ENCODE results near the gene CCDC73.
"Not testable (repeated sequence)": the region's sequence is repeated elsewhere in the genome, so short reads cannot be mapped to it uniquely, and the experiment has no call there.

Gene CCDC73

DNA sequence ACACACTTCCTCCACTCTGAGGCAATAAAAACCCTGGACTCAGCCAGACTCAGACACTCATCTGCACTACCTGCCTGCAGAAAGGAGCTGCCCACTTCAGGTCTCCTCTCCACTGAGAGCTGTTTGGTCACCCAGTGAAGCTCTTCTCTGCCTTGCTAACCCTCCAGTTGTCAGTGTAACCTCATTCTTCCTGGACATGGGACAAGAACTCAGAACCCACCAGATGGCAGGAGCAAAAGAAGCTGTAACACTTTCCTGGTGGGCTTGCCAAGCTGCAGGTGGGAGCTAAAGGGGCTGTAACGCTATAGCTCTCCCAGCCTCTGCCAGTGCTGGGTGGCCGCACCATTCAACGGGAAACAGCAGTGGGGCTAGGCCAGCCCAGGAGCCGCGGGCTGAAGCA is 89.7 kb downstream of the CCDC73 start:
- DNase-seq = no peak

DNA sequence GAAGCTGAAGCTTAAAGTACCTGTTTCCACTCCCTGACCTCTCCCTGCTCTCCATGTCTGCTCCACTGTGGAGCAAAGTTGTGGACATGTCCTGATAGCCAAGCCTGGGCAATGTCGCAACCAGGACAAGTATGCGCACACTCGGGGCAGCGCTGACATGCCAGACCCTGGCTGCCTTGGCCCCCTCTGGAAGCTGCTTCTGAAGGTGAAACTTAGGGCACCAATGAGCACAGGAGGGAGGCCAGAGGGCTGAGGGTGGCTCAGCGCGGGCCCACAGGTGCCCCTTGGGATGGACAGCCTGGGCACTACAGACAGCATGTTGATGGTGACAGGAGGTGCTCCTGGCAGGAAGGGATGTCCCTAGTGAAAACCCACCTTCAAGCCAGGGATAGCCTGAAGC is 90.2 kb downstream of the CCDC73 start:
- no peak for DNase-seq

DNA sequence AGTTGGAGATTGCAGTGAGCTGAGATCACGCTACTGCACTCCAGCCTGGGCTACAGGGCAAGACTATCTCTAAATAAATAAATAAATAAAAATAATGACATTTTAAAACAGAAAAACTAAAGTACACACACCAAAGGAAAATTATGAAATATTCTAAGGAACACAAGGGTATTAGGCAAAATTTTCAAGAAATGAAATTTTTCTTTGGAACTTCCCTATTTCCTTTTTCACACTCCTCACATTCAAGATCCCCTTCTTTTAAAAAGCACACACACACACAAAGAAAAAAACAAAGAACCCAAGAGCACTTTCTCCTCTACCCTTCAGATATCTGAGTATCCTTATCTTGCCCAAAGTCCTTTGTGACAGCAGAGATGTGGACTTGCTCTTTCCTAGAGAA is 92.8 kb downstream of the CCDC73 start:
- no peak for DNase-seq

DNA sequence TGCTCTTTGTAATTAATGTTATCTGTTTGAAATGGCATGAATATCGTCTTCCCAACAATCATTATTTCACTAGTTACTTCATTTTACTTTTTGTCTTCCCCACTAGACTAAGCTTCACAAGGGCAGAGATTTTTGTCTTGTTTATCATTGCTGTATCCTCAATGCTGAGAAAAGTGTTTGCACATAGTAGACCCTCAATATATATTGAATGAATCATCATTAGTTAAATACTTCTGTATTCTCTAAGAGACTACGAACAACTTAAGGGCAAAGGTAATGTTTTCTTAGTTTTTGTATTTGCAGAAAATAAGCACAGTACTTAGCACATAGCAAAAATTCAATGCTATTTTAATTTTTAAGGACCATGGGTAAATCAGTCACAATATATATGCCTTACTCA is 95.9 kb downstream of the CCDC73 start:
- DNase-seq = no peak

DNA sequence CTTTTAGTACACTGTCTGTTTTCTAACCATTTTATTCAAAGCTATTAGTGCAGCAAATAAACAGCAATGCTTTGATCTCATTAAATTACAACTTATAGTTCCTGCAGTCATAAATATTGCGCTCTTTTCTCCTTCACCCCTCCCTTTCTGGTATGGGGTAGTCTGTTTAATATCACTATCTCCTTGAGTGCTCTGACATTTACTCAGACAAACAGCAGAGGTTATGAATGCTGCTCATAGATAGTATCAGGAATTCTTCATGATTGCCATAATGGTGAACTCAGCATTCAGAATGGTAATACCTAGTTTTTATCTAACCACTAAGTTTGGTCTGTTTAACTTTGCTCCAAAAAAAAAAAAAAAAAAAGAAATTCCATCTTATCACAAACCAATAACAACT is 123.4 kb downstream of the CCDC73 start:
- DNase-seq = no peak

DNA sequence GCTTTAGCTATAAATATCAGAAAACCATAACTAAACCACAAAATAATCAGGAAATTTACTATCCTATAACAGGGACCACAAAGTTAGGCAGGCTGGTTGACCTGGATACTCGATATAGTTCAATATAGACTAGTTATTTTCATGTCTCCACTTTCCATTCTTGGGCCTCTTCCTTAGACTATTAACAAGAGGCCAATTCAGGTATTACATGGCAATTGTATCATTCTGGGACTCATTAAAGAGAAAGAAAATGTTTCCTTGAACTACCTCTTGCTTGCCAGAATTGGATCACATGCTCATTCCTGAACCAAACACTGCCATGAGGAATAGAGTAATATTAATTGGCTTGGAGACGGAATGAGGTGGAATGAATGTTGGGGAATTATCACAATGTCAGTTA is 134.8 kb downstream of the CCDC73 start:
- no peak for DNase-seq

DNA sequence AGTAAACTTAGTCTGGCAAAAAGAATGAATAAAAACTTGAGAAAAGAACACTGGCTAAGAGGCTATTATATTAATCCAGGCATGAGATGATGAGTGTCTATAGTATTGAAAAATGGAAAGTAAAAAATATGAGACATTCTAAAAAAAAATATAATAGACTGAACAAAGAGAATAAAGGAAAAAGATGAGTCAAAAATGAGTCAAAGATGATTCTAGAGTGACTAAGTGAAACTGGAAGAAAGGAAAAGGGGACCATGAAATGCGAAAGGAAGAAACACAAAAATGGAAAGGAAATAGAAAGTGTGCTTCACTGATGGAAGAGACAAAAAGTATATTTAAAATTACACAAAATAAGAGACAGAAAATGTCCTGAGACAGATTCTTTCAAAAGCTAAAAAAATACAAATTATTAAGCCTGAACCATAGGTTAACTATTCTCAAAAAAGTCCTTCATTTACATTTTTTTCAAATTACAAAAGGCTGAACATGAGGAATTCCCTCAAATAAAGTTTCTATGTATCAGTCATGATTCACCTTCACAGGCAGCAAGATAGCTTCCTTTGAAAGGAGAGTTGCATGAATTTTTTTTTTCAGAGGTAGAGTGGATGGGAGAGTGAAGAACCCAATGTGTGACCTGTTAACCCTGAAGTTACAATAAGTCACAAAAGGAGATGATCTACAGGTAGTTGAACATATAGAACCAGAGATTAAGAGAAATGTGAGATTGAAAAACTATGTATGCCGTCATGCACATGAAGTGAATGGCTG is 135.6 kb downstream of the CCDC73 start:
- no peak for DNase-seq

DNA sequence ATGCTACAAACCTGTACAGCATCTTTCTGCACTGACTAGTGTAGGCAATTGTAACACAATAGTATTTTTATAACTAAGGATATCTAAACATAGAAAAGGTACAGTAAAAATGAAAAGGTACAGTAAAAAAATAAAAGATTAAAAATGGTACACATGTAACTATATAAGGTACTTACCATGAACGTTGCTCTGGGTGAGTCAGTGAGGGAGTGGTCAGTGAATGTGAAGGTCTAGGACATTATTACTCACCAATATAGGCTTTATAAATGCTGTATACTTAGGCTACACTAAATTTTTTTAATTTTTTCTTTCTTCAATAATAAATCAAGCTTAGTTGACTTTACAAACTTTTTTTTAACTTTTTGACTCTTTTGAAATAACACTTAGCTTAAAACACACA is 150.9 kb downstream of the CCDC73 start:
- DNase-seq = no peak

DNA sequence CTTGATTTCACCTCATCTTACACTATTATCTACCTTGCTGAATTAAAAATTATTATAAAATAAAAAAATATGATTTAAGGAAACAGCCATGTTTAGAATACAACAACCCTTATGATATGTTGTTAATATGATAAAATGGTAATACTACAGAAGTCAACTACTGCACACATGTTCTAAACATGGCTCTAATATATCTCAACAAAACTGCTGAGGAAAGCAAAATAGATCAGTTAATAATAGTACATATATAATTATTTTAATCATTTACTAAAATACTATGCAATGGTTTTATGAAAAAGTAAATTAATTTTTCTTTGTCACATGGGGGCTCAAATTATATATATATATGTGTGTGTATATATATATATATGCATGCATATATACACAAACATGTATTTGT is 153.1 kb downstream of the CCDC73 start:
- DNase-seq = no peak

DNA sequence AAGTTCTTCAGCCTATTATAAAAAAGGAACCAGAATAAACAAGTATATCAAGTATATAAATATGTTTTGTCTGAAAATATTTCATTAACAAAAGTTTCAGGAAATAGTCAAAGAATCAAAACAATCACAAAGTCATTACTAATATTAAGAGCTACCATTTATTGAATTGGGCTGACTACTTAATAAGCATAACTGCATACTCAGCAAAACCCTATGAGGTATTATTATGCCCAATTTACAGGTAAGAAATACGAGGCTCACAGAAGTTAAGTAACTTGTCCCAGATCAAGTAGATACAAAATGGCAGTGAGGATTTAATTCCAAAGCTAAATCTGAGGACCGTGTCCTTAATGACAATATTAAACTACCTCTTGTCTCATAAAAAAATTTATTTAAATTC is 158.6 kb downstream of the CCDC73 start:
- no peak for DNase-seq

DNA sequence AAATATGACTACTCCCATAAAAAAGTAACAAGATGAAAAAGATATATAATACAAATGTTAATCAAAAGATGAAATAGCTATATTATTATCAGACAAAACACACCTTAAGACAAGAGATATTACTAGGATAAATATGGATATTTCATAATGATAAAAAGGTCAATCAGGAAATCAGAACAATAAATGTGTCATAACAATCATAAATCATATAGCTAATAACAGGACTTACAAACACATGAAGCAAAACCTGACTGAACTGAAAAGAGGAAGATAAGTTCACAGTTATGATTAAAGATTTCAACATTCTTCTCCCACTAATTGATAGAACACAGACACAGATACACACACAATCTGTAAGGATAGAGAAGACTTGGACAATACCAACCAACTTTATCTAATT is 163.6 kb downstream of the CCDC73 start:
- no peak for DNase-seq

DNA sequence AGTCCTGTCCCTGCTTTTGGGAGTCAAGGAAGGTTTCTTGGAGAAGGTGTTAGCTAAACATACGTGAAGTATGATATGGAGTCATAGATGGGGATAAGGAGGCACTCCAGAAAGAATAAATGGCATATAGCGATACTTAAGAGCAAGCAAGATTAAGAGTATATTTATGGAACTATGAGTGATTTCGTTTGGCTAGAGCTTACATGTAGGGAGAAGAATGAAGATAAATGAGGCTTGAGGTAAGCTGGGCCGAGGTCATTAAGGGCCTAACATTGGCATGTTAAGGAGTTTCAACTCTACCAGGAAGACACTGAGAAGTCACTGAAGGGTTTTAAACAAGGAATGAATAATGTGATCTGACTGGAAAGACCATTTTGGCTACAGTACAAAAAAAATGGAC is 177.6 kb downstream of the CCDC73 start:
- DNase-seq = no peak

DNA sequence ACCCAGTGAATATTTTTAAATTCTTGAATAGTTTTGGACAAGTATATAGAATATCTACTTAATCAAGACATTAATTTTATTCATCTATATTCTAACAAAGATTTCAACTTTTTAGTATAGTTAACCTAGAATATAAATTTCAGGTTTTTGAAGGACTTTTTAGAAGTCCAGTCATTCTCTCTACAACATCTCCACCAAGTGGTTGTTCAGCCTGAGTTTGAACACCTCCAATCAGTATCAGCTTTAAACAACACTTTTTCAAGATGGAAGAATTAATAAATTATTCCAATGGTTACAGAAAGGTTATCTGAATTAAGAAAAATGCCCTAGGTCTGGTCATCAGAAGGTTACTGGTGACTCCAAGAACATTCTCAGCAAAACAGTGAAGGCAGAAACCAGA is 179.0 kb downstream of the CCDC73 start:
- DNase-seq = no peak

DNA sequence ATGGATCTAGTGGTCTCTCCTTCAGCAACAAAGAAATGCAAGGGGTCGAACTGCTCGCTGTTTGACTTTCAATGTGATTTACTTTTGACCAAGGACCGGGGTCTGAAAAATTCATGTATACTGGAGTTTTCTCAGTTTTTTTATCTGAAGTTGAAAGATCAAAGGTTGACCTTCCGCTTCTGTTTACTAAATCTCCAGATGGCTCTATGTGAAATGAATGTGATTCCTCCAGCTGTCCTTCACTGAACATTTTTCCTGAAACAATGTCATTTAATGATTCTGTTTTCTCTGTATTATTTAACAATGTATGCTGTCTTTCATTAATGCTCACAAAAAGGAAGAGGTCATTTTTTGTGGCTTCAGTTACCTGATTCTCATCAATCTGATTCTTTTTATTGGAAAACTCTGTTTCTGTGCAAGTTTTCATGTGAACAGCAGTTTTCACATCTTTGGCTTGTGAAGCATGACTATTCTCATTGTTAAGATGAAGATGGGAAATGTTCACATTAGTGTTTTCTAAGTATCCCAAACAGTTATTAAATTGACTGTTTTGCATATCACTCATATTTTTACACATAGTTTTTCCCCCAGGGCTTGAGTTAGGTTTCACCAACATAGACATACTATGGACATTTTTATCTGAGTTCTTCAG is 180.8 kb downstream of the CCDC73 start:
- no peak for DNase-seq

DNA sequence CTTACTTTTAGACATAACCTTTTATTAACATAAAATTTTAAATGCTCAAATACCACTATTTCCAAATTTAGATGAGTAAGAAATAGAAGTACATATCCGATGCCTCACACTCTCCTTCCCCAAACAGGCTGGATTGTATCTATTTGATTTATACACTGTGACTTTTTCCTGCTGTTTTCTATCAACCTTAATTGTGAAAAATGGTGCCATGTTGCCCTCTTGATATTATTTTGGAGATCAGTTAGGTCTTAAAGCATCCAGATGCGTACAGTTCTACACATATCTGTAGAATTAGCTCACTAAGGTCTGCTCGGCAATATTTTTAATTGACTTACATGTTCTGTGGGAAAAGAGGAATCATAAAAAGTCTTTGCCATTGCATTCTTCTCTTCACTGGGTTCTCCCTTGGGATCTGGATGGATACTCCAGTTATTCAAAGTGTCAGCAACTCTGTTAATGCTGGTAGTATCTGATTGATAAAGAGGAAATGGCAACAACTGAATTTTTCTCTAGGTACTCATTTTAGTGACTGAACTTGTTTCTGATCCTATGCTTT is 183.6 kb downstream of the CCDC73 start:
- DNase-seq = no peak

DNA sequence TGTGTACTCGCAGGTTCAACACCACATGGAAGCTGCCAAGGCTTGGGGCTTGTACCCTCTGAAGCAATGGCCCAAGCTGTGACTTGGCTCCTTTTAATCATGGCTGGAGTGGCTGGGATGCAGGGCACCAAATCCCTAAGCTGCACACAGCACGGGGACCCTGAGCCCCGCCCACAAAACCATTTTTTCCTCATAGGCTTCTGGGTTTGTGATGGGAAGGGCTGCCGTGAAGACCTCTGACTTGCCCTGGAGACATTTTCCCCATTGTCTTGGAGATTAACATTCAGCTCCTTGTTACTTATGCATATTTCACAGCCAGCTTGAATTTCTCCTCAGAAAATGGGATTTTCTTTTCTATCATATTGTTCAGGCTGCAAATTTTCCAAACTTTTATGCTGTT is 185.6 kb downstream of the CCDC73 start:
- DNase-seq = not testable (repeated sequence)

DNA sequence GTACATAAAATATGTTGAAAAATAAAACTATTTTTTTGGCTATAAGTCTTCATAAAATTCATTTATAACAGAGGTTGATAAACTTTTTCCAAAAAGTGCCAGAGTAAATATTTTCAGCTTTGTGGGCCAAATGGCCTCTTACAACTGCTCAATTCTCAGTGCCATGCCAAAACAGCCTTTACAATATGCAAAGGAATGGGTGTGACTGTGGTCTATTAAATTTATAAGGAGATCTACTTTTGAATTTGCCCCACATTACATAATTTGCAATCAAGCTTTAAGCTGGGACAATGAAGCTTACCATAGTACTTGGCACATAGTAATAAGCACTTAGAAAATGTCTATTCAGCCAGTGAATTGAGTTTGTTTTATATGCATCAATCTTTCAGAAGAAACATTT is 188.2 kb downstream of the CCDC73 start:
- no peak for DNase-seq

DNA sequence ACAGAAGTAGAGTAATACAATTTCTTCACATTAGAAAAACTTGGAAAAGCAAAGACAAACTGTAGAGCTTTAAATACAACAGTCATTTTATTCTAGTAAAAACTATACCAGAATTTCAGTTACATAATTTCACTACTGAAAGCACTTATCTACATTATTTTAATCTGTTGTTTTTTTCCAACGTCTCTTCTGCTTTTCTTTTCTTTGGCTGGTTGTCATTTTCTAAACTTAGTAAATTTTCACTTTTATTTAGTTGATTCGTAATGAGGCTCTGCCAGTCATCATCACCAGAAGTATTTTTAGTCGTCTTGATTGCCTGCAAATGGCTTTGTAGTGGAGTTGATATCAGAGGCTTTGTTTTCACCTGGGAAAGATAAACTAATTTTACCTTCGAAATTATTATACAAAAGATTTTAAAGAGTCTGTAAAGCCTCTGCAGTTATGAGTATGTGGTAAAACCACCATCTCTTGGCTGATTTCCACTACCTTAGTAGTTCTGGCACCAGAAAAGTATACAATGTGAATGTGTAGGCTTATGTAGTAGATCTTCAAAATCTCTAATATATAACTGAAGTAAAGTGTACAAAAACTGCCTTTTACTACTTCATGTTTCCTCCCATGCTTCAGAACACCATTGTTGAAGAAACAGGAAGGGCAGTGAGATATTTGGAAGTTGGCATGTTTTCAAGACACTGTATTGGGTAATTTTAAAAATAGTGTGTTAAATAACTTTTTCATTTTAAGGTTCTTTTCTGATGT is 191.6 kb downstream of the CCDC73 start:
- DNase-seq = no peak

DNA sequence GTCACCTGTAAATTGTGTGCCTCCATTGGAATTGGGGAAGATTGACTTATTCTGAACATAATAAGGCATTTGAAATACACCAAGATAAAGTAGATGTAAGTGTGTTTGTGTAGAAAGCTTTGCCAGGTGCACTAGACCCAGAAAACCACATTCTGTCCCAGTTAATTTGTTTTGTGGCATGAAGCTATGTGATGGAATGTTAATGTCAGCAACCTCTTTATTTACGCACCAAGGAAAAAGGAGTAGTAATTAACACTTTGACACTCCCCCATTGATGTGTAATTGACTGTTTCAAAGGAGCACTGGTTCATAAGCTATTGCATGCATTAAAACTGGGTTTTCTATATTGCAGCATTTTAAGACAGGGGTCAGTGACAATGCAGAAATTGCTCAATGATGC is 196.5 kb downstream of the CCDC73 start:
- DNase-seq = no peak

DNA sequence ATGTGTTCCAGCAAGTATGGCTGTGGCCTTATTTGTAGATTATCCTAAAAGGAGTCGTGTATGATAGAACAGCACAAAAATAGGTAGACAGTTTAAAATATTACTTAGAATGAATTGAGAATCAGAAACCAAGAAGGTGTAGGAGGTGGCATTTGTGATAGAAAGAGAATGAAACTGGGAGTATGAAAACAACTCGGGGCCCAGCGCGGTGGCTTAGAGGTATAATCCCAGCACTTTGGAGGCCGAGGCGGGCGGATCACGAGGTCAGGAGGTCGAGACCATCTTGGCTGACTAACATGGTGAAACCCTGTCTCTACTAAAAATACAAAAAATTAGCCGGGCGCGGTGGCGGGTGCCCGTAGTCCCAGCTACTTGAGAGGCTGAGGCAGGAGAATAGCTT is 198.3 kb downstream of the CCDC73 start:
- DNase-seq = not testable (repeated sequence)

DNA sequence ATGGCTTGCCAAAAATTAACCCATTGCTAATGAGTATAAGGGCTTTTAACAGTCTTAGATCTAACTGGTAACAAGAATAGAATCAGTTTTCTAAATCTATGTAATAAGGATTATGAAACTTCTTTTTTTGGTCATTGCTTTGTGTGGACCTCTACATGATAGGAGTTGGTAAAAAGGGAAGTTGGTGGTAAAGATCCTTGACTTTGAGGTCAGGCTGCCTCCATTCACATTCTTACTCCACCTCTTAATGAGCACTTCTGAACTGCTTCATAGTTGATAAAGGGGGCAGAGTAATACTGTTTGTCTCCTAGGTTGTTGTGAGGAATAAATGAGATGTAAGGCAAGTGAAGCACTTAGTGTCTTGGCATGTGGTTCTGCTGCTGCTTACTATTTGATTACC is 200.2 kb downstream of the CCDC73 start:
- DNase-seq = no peak

DNA sequence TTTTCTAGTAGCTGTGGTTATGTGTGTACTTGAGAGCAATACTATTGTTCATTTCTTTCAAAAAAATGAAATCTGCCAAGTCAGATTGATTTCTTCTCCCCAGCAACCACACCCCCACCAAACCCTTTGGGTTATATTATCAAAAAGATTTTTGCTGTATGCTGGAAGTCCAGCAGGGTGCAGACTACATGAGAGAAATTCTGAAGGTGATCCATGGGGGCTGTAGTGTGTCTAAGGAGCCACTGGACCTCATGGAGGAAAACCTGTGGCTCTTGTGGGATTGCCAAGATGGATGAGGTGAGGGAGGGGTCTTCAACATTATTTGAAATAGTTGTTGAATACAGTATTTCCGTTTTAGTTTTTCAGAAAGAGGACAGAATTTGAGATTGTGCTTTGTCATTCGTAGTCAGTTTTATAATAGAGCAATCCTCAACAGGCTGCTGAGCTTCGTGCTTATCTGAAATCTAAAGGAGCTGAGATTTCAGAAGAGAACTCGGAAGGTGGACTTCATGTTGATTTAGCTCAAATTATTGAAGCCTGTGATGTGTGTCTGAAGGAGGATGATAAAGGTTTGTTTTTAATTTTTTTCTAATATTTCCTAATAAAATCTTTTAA is 207.8 kb downstream of the CCDC73 start:
- DNase-seq = no peak

DNA sequence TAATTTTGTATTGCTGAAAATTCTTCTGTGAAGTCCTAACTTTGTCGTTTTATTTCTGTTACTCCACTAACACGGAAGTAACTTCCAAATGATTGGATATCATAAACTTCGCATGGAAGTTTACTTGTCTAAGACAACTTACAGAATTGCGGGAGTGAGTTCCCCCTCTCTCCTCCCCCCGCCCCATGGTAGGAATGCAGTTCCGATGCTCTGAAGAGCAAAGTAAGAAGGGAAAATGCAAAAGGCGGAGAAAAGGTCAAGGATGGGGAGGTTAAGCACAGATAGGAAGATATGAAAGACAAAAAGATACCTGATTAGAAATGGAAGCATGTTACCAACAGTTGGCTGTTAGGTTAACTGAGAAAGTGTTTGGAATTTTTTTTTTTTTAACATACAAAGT is 209.5 kb downstream of the CCDC73 start:
- no peak for DNase-seq
